HepG2 (cell line): ENCODE data around the gene REST. TPM values are rescaled to one million over a fixed set of nuclear protein-coding genes. Genes with fewer than 3 reads are reported as not detected.

Experiments
- CENPX ChIP-seq: sonication (generic); formaldehyde crosslinking; IDR thresholded peaks from 2 replicates; pipeline ENCODE4 v1.9.0; 2021; ENCODE audit warnings: mild to moderate bottlenecking, missing genetic modification reagents, moderate library complexity
- ELF1 ChIP-seq: sonication (generic); formaldehyde crosslinking; IDR thresholded peaks from 2 replicates; pipeline ENCODE4 v1.4.0; 2020; ENCODE audit warnings: missing genetic modification reagents
- EP300 ChIP-seq, 3 experiments: sonication (generic) in 1 of 3; formaldehyde crosslinking in 1 of 3; IDR thresholded peaks; 2 replicates each; pipeline versions ENCODE4 v1.5.1 to v1.6.1; 2011 to 2020; ENCODE audit warnings: low read depth in 2 of 3, low read length in 2 of 3, borderline replicate concordance in 1 of 3, improper control_type of control experiment in 1 of 3, mild to moderate bottlenecking in 1 of 3, missing genetic modification reagents in 1 of 3, moderate library complexity in 1 of 3
- FOSL2 ChIP-seq: sonication (generic); formaldehyde crosslinking; IDR thresholded peaks from 2 replicates; pipeline ENCODE4 v1.4.0; 2020; ENCODE audit warnings: missing genetic modification reagents
- FOXA3 ChIP-seq: IDR thresholded peaks from 2 replicates; pipeline ENCODE4 v1.6.1; 2016; ENCODE audit warnings: missing genetic modification reagents, missing compliant biosample characterization
- KDM5B ChIP-seq: sonication (generic); formaldehyde crosslinking; IDR thresholded peaks from 2 replicates; pipeline ENCODE4 v1.4.0; 2020; ENCODE audit warnings: missing genetic modification reagents, mild to moderate bottlenecking, borderline replicate concordance
- NFKB2 ChIP-seq: sonication (generic); formaldehyde crosslinking; IDR thresholded peaks from 2 replicates; pipeline ENCODE4 v1.4.0; 2020; ENCODE audit warnings: missing genetic modification reagents, borderline replicate concordance
- SALL1 ChIP-seq: sonication (generic); formaldehyde crosslinking; IDR thresholded peaks from 2 replicates; pipeline ENCODE4 v1.8.0; 2022; ENCODE audit warnings: mild to moderate bottlenecking, missing genetic modification reagents
- SMARCE1 ChIP-seq: fragments of 450-650 bp; IDR thresholded peaks from 2 replicates; pipeline ENCODE4 v1.6.1; 2017; ENCODE audit warnings: borderline replicate concordance
- TCF12 ChIP-seq, 2 experiments: fragments of 450-650 bp in 1 of 2; sonication (generic) in 1 of 2; formaldehyde crosslinking in 1 of 2; IDR thresholded peaks; 2 replicates each; pipeline versions ENCODE4 v1.6.1 to v1.8.0; 2017 to 2022; ENCODE audit warnings: antibody characterized with exemption in 1 of 2, mild to moderate bottlenecking in 1 of 2, missing genetic modification reagents in 1 of 2, moderate library complexity in 1 of 2
- ZBTB1 ChIP-seq: sonication (generic); formaldehyde crosslinking; IDR thresholded peaks from 2 replicates; pipeline ENCODE4 v1.4.0; 2020; ENCODE audit warnings: missing genetic modification reagents, borderline replicate concordance
- ZFAT ChIP-seq: sonication (generic); formaldehyde crosslinking; conservative IDR thresholded peaks from 2 replicates; pipeline ENCODE4 v1.8.1; 2023; ENCODE audit warnings: missing genetic modification reagents, inconsistent platforms
- ZFP82 ChIP-seq: sonication (generic); formaldehyde crosslinking; IDR thresholded peaks from 2 replicates; pipeline ENCODE4 v1.5.1; 2020; ENCODE audit warnings: mild to moderate bottlenecking, missing genetic modification reagents, borderline replicate concordance
- ZMYM3 ChIP-seq: sonication (generic); formaldehyde crosslinking; IDR thresholded peaks from 2 replicates; pipeline ENCODE4 v1.5.1; 2020; ENCODE audit warnings: mild to moderate bottlenecking, missing genetic modification reagents
- ZNF296 ChIP-seq: sonication (generic); formaldehyde crosslinking; conservative IDR thresholded peaks from 2 replicates; pipeline ENCODE4 v1.5.0; 2020; ENCODE audit warnings: mild to moderate bottlenecking, missing genetic modification reagents
- ZNF451 ChIP-seq: sonication (generic); formaldehyde crosslinking; IDR thresholded peaks from 2 replicates; pipeline ENCODE4 v1.5.0; 2020; ENCODE audit warnings: mild to moderate bottlenecking, missing genetic modification reagents
- ZNF670 ChIP-seq: sonication (generic); formaldehyde crosslinking; IDR thresholded peaks from 2 replicates; pipeline ENCODE4 v1.8.0; 2022; ENCODE audit warnings: mild to moderate bottlenecking, missing genetic modification reagents, borderline replicate concordance
- ZNF709 ChIP-seq: sonication (generic); formaldehyde crosslinking; IDR thresholded peaks from 2 replicates; pipeline ENCODE4 v1.5.0; 2020; ENCODE audit warnings: mild to moderate bottlenecking, missing genetic modification reagents
- ZNF747 ChIP-seq: sonication (generic); formaldehyde crosslinking; IDR thresholded peaks from 2 replicates; pipeline ENCODE4 v1.8.1; 2023; ENCODE audit warnings: missing genetic modification reagents, mild to moderate bottlenecking, borderline replicate concordance
- ZNF883 ChIP-seq: sonication (generic); formaldehyde crosslinking; IDR thresholded peaks from 2 replicates; pipeline ENCODE4 v1.5.1; 2020; ENCODE audit warnings: mild to moderate bottlenecking, missing genetic modification reagents; ENCODE audit errors: not compliant biosample characterization
- ZSCAN21 ChIP-seq: sonication (generic); formaldehyde crosslinking; IDR thresholded peaks from 2 replicates; pipeline ENCODE4 v1.8.0; 2022; ENCODE audit warnings: mild to moderate bottlenecking, missing genetic modification reagents, moderate library complexity, borderline replicate concordance
- ZSCAN29 ChIP-seq: sonication (generic); formaldehyde crosslinking; conservative IDR thresholded peaks from 2 replicates; pipeline ENCODE4 v1.4.0; 2020; ENCODE audit warnings: mild to moderate bottlenecking, missing genetic modification reagents
- polyA plus RNA-seq, 8 experiments: library from polyadenylated mRNA; depleted of rRNA in 3 of 8; stranded (reverse) in 7 of 8; unstranded in 1 of 8; fragments of >200 nt; fragmentation: Illumina TruSeq in 4 of 8; extraction: Trizol in 4 of 8; gene quantifications; 2 replicates each; pipeline versions ENCODE4 v1.2.1 to v1.2.3, GENCODE V29; 2011 to 2016; ENCODE audit warnings: low read depth in 4 of 8, missing spikeins in 1 of 8, mixed read lengths in 1 of 8; ENCODE audit not compliant: insufficient read depth in 1 of 8
- total RNA-seq, 5 experiments: library from RNA; depleted of rRNA; stranded (reverse); fragments of >200 nt; fragmentation: Illumina TruSeq; extraction: Trizol; gene quantifications; 2 replicates each; pipeline ENCODE4 v1.2.3, GENCODE V29; 2016; ENCODE audit warnings: low read depth in 1 of 5
- TF ChIP-seq, protein P1 (sequence below): sonication (generic); formaldehyde crosslinking; IDR thresholded peaks from 2 replicates; pipeline ENCODE4 v1.4.0; 2020; ENCODE audit warnings: missing genetic modification reagents
- TF ChIP-seq, protein P2 (sequence below): sonication (generic); formaldehyde crosslinking; IDR thresholded peaks from 2 replicates; pipeline ENCODE4 v1.8.1; 2023; ENCODE audit warnings: mild to moderate bottlenecking, inconsistent platforms, moderate library complexity, missing genetic modification reagents, borderline replicate concordance
- TF ChIP-seq, protein P3 (sequence below): sonication (generic); formaldehyde crosslinking; IDR thresholded peaks from 2 replicates; pipeline ENCODE4 v1.8.0; 2022; ENCODE audit warnings: missing genetic modification reagents, low read depth, mild to moderate bottlenecking, borderline replicate concordance
- TF ChIP-seq, protein P4 (sequence below): sonication (generic); formaldehyde crosslinking; IDR thresholded peaks from 2 replicates; pipeline ENCODE4 v1.8.1; 2023; ENCODE audit warnings: mild to moderate bottlenecking, missing genetic modification reagents

REST gene
- total and polyA plus RNA-seq, 2 of the 13 experiments (the other 11 are each of a cell fraction or from before 2014, with no cell fraction given), result 12.7 to 22.4 TPM

DNA sequence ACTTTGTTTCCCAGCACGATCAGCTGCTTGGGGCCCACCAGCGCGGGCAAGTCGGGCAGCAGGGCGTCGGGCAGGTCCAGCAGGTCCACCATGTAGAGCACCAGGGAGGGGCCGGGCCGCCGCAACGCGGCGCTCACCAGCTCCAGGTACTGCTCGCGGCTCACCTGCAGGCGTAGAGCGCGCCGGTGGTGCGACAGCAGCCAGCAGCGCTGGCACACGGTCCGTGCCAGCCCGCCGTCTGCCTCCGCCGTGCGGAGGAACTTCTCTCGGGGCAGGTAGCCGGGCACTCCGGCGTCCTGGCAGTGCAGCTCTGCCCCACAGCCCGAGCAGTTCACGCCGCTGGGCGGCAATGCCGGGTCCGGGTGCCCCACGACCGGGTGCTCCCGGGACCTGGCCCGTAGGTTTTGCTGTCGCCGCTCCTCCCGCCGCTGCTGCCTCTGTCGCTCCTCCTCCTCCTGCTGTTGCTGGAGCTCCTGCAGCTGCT, 69.2 kb downstream of the REST start (continued):
- TF ChIP-seq ZSCAN21, result no peak
- TF ChIP-seq, protein P1, sequence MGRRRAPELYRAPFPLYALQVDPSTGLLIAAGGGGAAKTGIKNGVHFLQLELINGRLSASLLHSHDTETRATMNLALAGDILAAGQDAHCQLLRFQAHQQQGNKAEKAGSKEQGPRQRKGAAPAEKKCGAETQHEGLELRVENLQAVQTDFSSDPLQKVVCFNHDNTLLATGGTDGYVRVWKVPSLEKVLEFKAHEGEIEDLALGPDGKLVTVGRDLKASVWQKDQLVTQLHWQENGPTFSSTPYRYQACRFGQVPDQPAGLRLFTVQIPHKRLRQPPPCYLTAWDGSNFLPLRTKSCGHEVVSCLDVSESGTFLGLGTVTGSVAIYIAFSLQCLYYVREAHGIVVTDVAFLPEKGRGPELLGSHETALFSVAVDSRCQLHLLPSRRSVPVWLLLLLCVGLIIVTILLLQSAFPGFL (CRISPR knock-in tag), result no peak
- TF ChIP-seq ELF1 (CRISPR knock-in tag), result no peak
- no peak for TF ChIP-seq FOSL2 (CRISPR knock-in tag)
- TF ChIP-seq, protein P2, sequence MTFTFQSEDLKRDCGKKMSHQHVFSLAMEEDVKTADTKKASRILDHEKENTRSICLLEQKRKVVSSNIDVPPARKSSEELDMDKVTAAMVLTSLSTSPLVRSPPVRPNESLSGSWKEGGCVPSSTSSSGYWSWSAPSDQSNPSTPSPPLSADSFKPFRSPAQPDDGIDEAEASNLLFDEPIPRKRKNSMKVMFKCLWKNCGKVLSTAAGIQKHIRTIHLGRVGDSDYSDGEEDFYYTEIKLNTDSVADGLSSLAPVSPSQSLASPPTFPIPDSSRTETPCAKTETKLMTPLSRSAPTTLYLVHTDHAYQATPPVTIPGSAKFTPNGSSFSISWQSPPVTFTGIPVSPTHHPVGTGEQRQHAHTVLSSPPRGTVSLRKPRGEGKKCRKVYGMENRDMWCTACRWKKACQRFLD, result no peak
- no peak; the same call in 1 of the 2 replicates for TF ChIP-seq SALL1
- TF ChIP-seq, protein P3, sequence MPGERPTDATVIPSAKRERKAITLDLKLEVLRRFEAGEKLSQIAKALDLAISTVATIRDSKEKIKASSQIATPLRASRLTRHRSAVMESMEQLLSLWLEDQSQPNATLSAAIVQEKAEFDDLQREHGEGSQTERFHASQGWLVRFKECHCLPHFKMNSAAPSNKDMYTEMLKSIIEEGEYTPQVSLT, result no peak
- no peak for TF ChIP-seq NFKB2 (CRISPR knock-in tag)
- no peak for TF ChIP-seq FOXA3 (CRISPR knock-in tag)
- TF ChIP-seq ZMYM3 (CRISPR knock-in tag), result no peak
- TF ChIP-seq KDM5B (CRISPR knock-in tag), result peak; percentile 52; the same call in 1 of the 2 replicates
- no peak for TF ChIP-seq ZNF747 (CRISPR knock-in tag)
- TF ChIP-seq ZNF296 (CRISPR knock-in tag), result peak; percentile 53; the same call in 1 of the 2 replicates
- TF ChIP-seq ZNF709, result peak; percentile 74; the same call in 1 of the 2 replicates
- no peak for TF ChIP-seq ZFAT
- no peak for TF ChIP-seq SMARCE1
- TF ChIP-seq, protein P4, sequence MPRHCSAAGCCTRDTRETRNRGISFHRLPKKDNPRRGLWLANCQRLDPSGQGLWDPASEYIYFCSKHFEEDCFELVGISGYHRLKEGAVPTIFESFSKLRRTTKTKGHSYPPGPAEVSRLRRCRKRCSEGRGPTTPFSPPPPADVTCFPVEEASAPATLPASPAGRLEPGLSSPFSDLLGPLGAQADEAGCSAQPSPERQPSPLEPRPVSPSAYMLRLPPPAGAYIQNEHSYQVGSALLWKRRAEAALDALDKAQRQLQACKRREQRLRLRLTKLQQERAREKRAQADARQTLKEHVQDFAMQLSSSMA, result no peak
- TF ChIP-seq CENPX (CRISPR knock-in tag), result no peak
- no peak for TF ChIP-seq TCF12 (IDR thresholded peaks at IDR 0.05)
- TF ChIP-seq TCF12 (CRISPR knock-in tag; IDR thresholded peaks at IDR 0.05), result no peak
- no peak for TF ChIP-seq EP300 (IDR thresholded peaks at IDR 0.05; ENCODE audit: low read depth in 2 of 2, low read length in 2 of 2)
- TF ChIP-seq EP300 (CRISPR knock-in tag; IDR thresholded peaks at IDR 0.05; ENCODE audit: borderline replicate concordance), result no peak
- 0 out of 2 replicates have a peak, but pooled peaks have one; percentile 23 for TF ChIP-seq ZSCAN29
- TF ChIP-seq ZNF670 (CRISPR knock-in tag), result peak; percentile 90; the same call in 1 of the 2 replicates
- TF ChIP-seq ZNF883, result peak; percentile 11
- no peak for TF ChIP-seq ZBTB1 (CRISPR knock-in tag)
- TF ChIP-seq ZFP82 (CRISPR knock-in tag), result 0 out of 2 replicates have a peak, but pooled peaks have one; percentile 64
- no peak for TF ChIP-seq ZNF451 (CRISPR knock-in tag)
